GM12864 (cell line): ENCODE measurements around the gene SMKR1.
"Not testable (repeated sequence)": the region's sequence is repeated elsewhere in the genome, so short reads cannot be mapped to it uniquely, and the experiment has no call there.

Experiments
- DNase-seq: peaks from one replicate; pipeline ENCODE4 v3.0.0-alpha.2; 2011; ENCODE audit warnings: low read depth
- H3K4me3 ChIP-seq: 2 replicates; pipeline ENCODE4 v1.5.1; 2011; ENCODE audit warnings: mild to moderate bottlenecking, low read depth, low read length, control low read depth
- CTCF ChIP-seq: IDR thresholded peaks from 2 replicates; pipeline ENCODE4 v1.5.1; 2011; ENCODE audit warnings: low read depth, mild to moderate bottlenecking, moderate library complexity, low read length, control low read depth, inconsistent platforms; ENCODE audit errors: missing control alignments

The SMKR1 gene

GRCh38 chr7:129525225-129525862, 23.0 kb downstream of the SMKR1 start:
- no peak for DNase-seq
- H3K4me3 ChIP-seq: no peak overlapping the region
- TF ChIP-seq CTCF: no peak

GRCh38 chr7:129529643-129530042, 27.3 kb downstream of the SMKR1 start:
- no peak for DNase-seq
- no peak overlapping the region for H3K4me3 ChIP-seq
- no peak for TF ChIP-seq CTCF

- no peak for TF ChIP-seq CTCF
- peak; percentile 3 for DNase-seq
- no peak overlapping the region for H3K4me3 ChIP-seq
These were observed 28.6 kb downstream of the SMKR1 start for GRCh38 chr7:129530795-129531391.

- H3K4me3 ChIP-seq: no peak overlapping the region
- DNase-seq: no peak
- no peak for TF ChIP-seq CTCF
These were observed 29.4 kb downstream of the SMKR1 start for GRCh38 chr7:129531721-129532120.

GRCh38 chr7:129532375-129532774, 30.0 kb downstream of the SMKR1 start:
- DNase-seq: no peak
- H3K4me3 ChIP-seq: no peak overlapping the region
- no peak for TF ChIP-seq CTCF

GRCh38 chr7:129534558-129535274, 32.4 kb downstream of the SMKR1 start:
- H3K4me3 ChIP-seq, DNase-seq: not testable (repeated sequence)

- no peak for TF ChIP-seq CTCF
- no peak for DNase-seq
- H3K4me3 ChIP-seq: no peak overlapping the region
These were observed 33.6 kb downstream of the SMKR1 start for GRCh38 chr7:129535896-129536295.
